Gastrocnemius medialis (tissue), 4 donors: ENCODE results near the gene ATF6.

Experiments used
- CTCF ChIP-seq, 5 experiments: fragments of 450-650 bp in 3 of 5; fragments of 200-600 bp in 2 of 5; sonication (generic) in 2 of 5; IDR thresholded peaks in 4 of 5; conservative IDR thresholded peaks in 1 of 5; 1 replicate in 4 of 5; 2 replicates in 1 of 5; pipeline ENCODE4 v1.5.1; 2016 to 2019; ENCODE audit warnings: antibody characterized with exemption in 5 of 5, mild to moderate bottlenecking in 3 of 5, moderate library complexity in 3 of 5
- POLR2A ChIP-seq, 2 donors: fragments of 450-650 bp; IDR thresholded peaks; one replicate each; pipeline ENCODE4 v1.6.1; 2017; ENCODE audit warnings: antibody characterized with exemption in 2 of 2, mild to moderate bottlenecking in 2 of 2, moderate library complexity in 2 of 2

- TF ChIP-seq CTCF (IDR thresholded peaks at IDR 0.05 in 4 of 5, conservative IDR thresholded peaks at IDR 0.05 in 1 of 5) (no peak), POLR2A (IDR thresholded peaks at IDR 0.05) (no peak)
Observed at GRCh38 chr1:161921990-161922389, 155.9 kb downstream of the ATF6 start.
